ENCODE data around the gene RNF10.

RNF10 gene

DNA sequence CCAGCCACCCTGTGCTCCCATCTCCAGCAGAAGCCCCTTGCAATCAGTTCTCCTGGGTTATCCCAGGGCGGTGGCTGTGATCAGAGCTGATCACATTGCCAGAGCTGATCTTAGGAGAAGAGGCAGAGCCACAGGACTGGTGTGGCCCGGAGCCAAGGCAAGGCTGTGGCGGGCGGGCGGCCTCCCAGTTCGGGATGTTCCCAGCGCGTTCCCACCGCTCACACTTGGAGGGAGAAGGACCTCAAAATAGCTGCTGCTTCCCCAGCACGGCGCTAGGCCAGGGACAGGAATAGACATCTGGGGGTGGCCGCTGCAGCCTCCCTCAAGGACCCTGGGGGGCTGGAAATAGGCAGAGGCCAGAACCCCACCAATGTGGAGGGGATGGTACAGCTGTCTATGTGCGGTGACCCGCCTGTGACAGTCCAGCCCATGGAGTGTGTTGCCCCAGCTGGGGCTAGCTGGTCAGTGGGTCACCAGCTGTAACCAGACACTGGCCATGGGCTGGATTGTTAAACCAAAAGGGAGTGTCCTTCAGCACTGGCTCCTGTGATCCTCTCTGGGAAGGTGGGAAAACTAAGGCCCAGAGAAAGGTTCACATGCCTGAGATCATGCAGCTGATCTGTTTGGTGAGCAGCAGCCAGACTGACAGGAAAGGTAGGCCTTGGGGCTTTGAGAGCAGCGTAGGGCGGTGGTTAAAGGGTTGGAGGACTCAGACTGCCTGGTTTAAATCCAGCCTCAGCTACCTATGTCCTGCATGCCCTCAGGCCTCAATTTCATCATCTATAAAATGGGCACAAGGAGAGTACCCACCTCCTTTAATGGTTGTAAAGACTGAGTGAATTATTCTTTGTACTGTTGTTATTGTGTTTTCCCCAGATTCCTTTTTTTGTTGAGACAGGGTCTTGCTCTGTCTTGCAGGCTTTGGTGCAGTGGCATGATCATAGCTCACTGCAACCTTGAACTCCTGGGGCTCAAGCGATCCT is 55.1 kb downstream of the RNF10 start:
- DNase-seq (ENCODE audit: extremely low read depth, low read depth): no peak
- no peak for TF ChIP-seq CTCF (IDR thresholded peaks at IDR 0.05; ENCODE audit: low read depth, low read length)

- DNase-seq (ENCODE audit: extremely low read depth, low read depth): no peak
- TF ChIP-seq CTCF (IDR thresholded peaks at IDR 0.05; ENCODE audit: low read depth, low read length): no peak
Observed at GRCh38 chr12:120590741-120591407, 56.7 kb downstream of the RNF10 start.

DNA sequence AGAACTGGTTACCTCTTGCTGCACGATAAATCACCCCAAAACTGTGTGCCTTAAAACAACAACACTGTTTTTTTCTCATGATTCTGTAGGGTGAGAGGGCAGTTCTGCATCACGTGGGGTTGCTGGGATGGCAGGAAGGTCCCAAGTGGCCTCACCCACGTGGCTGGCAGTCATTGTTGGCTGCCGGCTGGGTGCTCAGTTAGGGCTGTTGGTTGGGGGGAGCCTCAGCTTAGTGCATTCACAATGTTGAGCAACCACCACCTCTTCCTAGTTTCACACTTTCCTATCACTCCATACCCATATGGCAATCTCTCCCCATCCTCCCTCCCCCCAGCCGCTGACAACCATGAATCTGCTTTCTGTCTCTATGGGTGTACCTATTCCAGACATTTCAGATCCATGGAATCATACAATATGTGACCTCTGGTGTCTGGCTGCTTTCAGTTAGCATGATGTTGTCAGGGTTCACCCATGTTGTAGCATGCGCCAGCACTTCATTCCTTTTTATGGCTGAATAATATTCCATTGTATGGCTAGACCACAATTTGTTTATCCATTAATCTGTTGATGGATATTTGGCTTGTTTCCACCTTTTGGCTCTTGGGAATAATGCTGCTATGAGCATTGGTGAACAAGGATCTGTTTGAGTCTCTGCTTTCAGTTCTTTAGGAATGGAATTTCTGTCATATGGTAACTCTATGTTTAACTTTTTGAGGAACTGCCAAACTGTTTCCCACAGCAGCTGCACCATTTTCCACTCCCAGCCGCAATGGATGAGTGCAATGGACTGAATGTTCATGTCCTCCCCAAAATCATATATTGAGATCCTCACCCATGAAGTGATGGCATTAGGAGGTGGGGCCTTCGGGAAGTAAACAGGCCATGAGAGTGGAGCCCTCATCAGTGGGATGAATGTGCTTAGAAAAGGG is 58.2 kb downstream of the RNF10 start:
- no peak for TF ChIP-seq CTCF (IDR thresholded peaks at IDR 0.05; ENCODE audit: low read depth, low read length)
- DNase-seq (ENCODE audit: extremely low read depth, low read depth): no peak

- no peak for TF ChIP-seq CTCF (IDR thresholded peaks at IDR 0.05; ENCODE audit: low read depth, low read length)
- no peak for DNase-seq (ENCODE audit: extremely low read depth, low read depth)
Observed at GRCh38 chr12:120596901-120597300, 62.7 kb downstream of the RNF10 start.

DNA sequence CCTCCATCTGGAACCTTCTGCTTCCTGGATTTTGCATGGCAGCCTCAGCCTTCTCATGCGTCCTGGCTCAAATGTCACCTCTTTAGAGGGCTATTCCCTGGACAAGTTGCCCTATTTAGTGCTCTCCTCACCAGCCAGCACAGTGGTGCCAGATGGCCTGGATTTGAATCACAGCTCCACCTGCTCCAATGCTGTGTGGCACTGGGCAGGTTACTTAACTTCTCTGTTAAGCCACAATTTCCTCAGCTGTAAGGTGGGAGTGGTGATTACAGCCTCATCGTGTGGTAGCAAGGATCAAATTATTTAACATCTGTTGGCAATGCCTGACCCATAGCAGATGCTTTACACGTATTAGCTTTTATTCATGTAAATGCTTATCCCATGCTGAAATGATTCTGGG is 63.7 kb downstream of the RNF10 start:
- DNase-seq (ENCODE audit: extremely low read depth, low read depth): no peak
- no peak for TF ChIP-seq CTCF (IDR thresholded peaks at IDR 0.05; ENCODE audit: low read depth, low read length)

DNA sequence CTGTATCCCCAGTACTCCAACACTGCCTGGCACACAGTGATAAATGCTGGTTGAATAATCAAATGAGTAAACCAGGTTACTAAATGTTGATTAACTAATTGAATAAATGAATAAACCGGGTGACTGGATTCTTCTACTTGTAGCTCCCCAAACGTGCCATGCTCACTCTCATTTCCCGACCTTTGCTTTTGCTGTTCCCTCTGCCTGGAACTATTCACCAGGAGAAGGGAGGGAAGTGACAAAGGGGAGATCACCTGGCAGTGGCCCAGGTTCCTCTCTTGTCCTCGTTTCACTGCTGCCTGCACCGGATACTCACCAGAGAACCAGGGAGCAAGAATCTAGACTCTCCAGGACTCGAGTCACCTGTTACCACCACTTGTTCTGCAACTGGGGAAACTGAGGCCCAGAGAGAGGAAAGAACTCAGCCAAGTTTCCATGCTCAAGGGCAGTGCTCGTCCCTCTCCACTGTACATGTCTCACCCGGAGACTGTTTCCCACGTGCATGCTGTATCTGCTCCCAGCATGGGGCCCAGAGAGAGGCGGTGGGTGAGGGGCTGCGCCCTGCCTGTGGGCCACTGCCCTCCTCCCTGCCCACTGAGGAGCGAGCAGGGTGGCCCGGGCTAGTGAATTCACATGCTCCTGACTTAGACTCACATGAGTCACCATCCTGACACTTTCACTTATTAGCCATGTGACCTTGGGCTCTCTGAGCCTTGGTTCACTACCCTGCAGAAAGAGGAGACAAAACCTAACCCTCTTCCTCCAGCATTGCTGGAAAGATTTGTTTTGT is 64.7 kb downstream of the RNF10 start:
- no peak for TF ChIP-seq CTCF (IDR thresholded peaks at IDR 0.05; ENCODE audit: low read depth, low read length)
- DNase-seq (ENCODE audit: extremely low read depth, low read depth): no peak
